Activated CD4-positive, alpha-beta T cell treated with anti-CD3 and anti-CD28 coated beads for 4 hours (primary cell): Measurements from ENCODE around the gene MORC3.
"Not testable (repeated sequence)": the region's sequence is repeated elsewhere in the genome, so short reads cannot be mapped to it uniquely, and the experiment has no call there.

Source experiments
- DNase-seq, 2 donors: peaks; one replicate each; pipeline ENCODE4 v3.0.0-alpha.2; 2020

MORC3 gene

GRCh38 chr21:36325373-36326010, 5.5 kb downstream of the MORC3 start:
- no peak for DNase-seq

- peak; percentile 35 to 42 for DNase-seq
Measured at GRCh38 chr21:36330904-36331303, 10.9 kb downstream of the MORC3 start.

GRCh38 chr21:36337099-36337509, 17.1 kb downstream of the MORC3 start:
- DNase-seq = no peak

GRCh38 chr21:36338975-36339374, 19.0 kb downstream of the MORC3 start:
- no peak for DNase-seq

- not testable (repeated sequence) for DNase-seq
Measured at GRCh38 chr21:36342581-36342980, 22.6 kb downstream of the MORC3 start.

GRCh38 chr21:36344931-36345330, 24.9 kb downstream of the MORC3 start:
- DNase-seq = no peak

GRCh38 chr21:36347278-36347961, 27.4 kb downstream of the MORC3 start:
- no peak for DNase-seq

GRCh38 chr21:36347962-36348328, 27.9 kb downstream of the MORC3 start:
- DNase-seq = no peak

GRCh38 chr21:36349315-36349714, 29.3 kb downstream of the MORC3 start:
- DNase-seq = no peak

- DNase-seq = no peak
Measured at GRCh38 chr21:36350282-36350910, 30.4 kb downstream of the MORC3 start.

GRCh38 chr21:36354918-36355680, 35.1 kb downstream of the MORC3 start:
- no peak for DNase-seq

GRCh38 chr21:36355868-36356267, 35.9 kb downstream of the MORC3 start:
- DNase-seq = no peak

GRCh38 chr21:36359185-36359584, 39.2 kb downstream of the MORC3 start:
- DNase-seq = no peak

- DNase-seq = no peak
Measured at GRCh38 chr21:36369064-36369685, 49.2 kb downstream of the MORC3 start.

- no peak for DNase-seq
Measured at GRCh38 chr21:36375994-36376393, 56.0 kb downstream of the MORC3 start.

GRCh38 chr21:36377391-36377842, 57.4 kb downstream of the MORC3 start:
- no peak for DNase-seq

GRCh38 chr21:36379251-36379650, 59.3 kb downstream of the MORC3 start:
- DNase-seq = no peak

- no peak for DNase-seq
Measured at GRCh38 chr21:36381841-36382589, 62.0 kb downstream of the MORC3 start.

- DNase-seq = not testable (repeated sequence)
Measured at GRCh38 chr21:36382722-36383121, 62.7 kb downstream of the MORC3 start.

- no peak for DNase-seq
Measured at GRCh38 chr21:36384885-36385232, 64.9 kb downstream of the MORC3 start.

- DNase-seq = peak; percentile 77 to 78
Measured at GRCh38 chr21:36385233-36386030, 65.4 kb downstream of the MORC3 start, which contains the start of gene CHAF1B. CHAF1B (plus strand) TSS chr21:36385392; CDS start chr21:36386137, 745 bp downstream.
